Stimulated activated CD4-positive, alpha-beta T cell treated with anti-CD3 and anti-CD28 coated beads, Interleukin-12 subunit alpha, Interleukin-12 subunit beta, amount 100 ng/mL, for 48 hours (primary cell): ENCODE results near the gene ITPR3.

Experiments
- DNase-seq, 3 donors: peaks; one replicate each; pipeline ENCODE4 v3.0.0-alpha.2; 2020; ENCODE audit warnings: low read depth in 2 of 3, low spot score in 1 of 3

Gene ITPR3

DNA sequence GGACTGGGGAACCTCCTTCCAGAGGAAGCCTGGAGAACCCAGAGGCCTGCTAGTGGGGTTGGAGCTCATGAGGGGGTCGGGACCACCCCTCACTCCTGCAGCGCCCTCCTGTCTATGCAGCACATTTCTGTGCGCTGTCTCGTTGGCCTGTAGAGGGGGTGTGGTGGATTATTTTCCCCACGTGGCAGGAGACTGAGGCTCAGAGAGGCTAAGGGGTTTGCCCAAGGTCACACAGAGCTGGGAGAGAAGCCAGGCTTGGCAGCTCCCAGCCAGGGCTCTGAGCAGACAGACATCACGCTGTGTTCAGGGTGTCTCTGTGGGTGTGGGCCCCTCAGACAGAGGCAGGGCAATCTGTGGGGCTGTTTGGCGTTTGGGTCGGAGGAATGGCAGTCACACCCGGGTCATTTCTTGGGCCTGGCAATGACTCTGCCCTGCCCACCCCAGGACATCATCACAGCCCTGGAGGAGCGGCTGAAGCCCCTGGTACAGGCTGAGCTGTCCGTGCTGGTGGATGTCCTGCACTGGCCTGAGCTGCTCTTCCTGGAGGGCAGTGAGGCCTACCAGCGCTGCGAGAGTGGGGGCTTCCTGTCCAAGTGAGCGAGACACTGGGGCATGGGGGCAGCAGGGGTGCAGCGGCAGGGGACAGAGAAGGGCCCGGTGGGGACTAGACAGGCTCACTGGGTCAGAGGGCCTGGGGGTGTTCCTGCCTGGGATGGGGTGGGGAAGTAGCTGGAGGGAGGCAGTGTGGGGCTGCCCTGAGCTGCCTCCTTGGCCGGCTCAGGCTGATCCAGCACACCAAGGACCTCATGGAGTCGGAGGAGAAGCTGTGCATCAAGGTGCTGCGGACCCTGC, 62.7 kb downstream of the ITPR3 start:
- no peak for DNase-seq

GRCh38 chr6:33684428-33684896, 63.3 kb downstream of the ITPR3 start:
- DNase-seq: no peak

- DNase-seq: no peak
Measured at GRCh38 chr6:33684983-33685382, 63.9 kb downstream of the ITPR3 start.

DNA sequence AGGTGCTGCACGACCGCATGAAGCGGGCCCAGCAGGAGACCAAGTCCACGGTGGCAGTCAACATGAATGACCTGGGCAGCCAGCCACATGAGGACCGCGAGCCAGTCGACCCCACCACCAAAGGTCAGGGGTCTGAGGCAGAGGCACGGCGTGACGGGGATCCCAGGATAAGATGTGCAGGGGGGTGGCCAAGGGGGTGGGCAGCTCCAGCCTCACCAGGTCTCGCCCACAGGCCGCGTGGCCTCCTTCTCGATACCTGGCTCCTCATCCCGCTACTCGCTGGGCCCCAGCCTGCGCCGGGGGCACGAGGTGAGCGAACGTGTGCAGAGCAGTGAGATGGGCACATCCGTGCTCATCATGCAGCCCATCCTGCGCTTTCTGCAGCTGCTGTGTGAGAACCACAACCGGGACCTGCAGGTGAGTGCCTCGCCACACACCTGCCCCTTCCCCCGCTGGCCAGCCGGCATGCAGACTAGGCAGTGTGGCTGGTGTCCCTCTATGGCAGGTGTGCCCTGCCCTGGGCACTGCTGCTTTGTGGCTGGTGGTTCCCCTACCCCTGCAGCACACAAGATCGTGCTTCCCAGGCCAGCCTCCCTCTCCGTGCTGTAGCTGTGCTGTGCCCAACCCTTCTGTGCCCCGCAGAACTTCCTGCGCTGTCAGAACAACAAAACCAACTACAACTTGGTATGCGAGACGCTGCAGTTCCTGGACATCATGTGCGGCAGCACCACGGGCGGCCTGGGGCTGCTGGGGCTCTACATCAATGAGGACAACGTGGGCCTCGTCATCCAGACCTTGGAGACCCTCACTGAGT, 64.5 kb downstream of the ITPR3 start:
- no peak for DNase-seq

GRCh38 chr6:33686225-33686924, 65.3 kb downstream of the ITPR3 start:
- no peak for DNase-seq

DNA sequence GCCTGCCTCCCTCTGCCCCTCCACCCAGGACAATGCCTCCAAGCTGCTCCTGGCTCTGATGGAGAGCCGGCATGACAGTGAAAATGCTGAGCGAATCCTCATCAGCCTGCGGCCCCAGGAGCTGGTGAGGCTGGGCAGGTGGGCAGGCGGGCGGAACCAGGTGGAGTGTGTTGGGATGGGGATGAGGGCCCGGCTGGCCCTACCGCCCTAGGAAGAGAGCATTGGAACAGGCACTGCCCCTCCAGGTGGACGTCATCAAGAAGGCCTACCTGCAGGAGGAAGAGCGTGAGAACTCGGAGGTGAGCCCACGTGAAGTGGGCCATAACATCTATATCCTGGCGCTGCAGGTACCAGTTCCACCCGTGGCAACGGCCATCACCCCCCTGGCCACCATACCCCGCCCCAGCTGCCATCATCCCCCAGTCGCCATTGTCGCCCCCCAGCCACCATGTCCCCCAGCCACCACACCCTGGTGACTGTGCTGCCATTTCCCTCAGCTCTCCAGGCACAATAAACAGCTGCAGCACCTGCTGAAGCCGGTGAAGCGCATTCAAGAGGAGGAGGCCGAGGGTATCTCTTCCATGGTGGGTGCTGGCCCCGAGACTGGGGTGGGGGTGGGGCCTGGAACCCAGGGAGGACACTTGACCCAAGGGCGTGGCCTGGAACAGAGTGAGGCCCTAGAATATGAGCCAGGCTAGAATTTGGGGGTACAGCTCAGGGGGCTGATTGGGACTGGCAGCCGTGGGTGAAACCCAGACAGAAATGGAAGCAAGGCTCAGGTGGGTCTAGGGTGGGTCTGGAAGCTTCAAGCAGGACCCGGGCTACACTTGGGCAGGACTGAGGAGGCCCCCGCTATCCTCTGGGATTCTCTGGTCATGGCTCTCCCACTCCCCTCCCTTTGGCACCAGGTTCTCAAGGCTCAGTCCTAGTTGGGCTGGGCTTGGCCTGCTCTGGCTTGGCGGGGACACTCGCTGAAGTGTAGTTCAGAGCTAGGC, 66.2 kb downstream of the ITPR3 start:
- no peak for DNase-seq

GRCh38 chr6:33688006-33688405, 66.9 kb downstream of the ITPR3 start:
- DNase-seq: no peak

- no peak for DNase-seq
Measured at GRCh38 chr6:33688451-33689147, 67.5 kb downstream of the ITPR3 start.

DNA sequence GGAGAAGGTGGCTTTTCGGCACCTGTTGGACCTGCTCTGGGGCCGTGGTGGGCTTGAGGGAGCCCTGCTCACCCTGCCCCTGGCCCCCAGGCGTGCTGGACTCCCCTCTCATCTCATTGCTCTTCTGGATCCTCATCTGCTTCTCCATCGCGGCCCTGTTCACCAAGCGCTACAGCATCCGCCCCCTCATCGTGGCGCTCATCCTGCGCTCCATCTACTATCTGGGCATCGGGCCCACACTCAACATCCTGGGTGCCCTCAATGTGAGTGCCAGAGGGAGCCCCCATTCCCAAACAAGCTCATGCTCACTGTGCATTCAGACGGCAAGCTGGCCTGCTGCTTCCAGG, 68.0 kb downstream of the ITPR3 start:
- no peak for DNase-seq

- no peak for DNase-seq
Measured at GRCh38 chr6:33689879-33690278, 68.8 kb downstream of the ITPR3 start.

DNA sequence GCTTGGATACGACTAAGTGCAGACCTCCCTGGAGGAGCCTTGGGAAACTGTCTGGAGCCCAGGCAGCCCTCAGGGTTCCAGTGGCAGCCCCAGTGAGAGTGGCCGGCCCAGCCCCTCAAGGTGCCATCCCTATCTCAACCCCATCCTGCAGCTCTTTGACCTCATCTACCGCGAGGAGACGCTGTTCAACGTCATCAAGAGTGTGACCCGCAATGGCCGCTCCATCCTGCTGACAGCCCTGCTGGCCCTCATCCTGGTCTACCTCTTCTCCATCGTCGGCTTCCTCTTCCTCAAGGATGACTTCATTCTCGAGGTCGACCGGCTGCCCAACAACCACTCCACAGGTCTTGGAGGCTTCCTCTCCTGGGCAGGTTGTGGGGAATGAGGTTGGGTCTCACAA, 69.6 kb downstream of the ITPR3 start:
- no peak for DNase-seq

- no peak for DNase-seq
Measured at GRCh38 chr6:33691456-33692077, 70.4 kb downstream of the ITPR3 start.

- no peak for DNase-seq
Measured at GRCh38 chr6:33692078-33692759, 71.1 kb downstream of the ITPR3 start.

DNA sequence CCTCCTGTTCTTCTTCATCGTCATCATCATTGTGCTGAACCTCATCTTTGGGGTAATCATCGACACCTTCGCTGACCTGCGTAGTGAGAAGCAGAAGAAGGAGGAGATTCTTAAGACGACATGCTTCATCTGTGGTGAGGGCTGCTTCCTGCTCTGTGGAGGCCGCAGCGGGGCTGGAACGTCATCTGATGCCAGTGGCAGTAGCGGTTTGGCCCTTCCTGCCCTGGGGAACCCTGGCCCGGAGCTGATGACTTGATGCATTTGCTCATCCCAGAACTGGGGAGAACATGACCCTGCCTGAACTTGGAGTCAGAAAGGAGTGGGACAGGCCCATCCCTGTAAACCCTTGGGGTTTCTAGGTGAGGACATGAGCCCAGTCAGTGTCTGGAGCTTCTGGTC, 71.6 kb downstream of the ITPR3 start:
- DNase-seq: peak in 2 of 3 donors; percentile 57 to 64

DNA sequence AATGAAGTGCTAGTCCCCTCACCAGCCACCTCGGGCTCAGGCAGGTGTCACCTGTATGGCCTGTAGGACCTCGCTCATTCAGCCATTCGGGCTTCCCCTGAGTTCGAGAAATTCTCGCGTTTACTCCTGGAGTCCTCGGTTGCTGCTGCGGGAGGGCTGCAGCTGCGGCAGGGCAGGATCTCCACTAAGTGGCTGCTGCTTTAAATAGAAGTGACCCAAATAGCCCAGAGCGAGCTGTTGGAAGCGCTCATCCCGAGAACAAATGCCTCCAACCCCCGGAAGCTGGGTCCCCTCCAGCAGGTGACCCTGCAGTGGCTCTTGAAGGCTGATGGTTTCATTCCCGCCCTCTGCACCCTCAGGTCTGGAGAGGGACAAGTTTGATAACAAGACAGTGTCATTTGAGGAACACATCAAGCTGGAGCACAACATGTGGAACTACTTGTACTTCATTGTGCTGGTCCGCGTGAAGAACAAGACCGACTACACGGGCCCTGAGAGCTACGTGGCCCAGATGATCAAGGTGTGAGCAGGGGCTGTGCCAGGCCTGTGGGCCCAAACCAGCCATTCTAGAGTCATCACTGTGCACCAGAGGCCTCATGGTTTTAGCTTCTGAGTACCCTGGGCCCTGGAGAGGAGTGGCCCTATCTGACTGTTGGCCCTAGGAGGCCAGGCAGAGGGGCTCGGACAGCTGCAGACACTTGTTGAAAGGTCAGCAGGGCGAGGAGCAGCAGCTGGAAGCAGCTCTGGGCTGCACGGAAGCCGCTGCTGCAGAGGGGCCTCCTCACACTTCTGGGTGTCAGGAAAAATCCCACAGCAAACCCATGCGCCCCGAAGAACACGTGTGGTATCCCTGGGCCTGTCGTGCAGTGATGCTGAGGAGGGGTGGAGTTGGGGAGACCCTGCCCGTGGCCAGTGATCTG, 72.3 kb downstream of the ITPR3 start:
- no peak for DNase-seq

DNA sequence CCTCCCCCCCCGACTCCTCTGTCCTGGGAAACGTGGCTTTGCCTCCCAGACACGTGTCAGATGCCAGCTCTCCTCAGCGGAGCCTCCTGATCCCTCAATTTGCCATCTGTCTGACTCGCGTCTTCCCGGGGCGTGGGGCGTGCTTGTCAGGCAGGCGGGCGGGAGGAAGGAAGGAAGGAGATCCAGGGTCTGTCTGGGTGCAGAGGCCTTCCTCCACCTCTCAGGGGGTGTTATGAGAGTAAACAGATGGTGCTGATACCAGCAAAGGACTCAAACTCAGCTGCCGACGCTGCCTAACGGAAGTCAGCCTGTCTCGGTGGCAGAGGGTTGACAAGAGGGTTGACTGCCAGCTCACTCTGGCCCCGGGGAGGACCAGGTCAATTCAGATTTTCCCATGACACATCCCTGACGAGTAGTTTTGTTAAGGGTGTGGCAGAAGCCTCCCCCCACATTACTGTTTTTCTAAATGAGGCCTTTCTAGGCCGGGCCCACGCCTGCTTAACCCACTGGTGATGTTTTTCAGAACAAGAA, 73.3 kb downstream of the ITPR3 start:
- DNase-seq: peak; percentile 56 to 66 (median 63)

DNA sequence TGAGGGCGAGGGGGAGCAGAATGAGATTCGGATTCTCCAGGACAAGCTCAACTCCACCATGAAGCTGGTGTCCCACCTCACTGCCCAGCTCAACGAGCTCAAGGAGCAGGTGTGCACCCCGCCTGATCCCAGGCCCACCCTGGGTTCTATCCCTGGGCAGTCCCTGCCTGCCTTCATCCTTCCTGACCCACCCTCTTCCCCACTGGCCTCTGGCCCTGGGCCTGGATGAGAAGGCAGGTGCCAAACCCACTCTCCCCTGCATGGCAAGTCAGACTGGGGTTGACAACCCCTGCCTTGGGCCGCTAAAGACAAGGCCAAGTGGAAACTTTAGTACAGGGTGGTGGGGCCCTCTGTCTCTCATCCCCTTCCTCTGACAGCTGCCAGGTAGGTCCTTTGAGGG, 73.9 kb downstream of the ITPR3 start:
- DNase-seq: no peak
